ENCODE measurements around the gene SMG9. TPM values are rescaled to one million over a fixed set of nuclear protein-coding genes. Genes with fewer than 3 reads are reported as not detected.

Gene SMG9
- total RNA-seq, 1 donor from 2014 or later, result 44.7 TPM

DNA sequence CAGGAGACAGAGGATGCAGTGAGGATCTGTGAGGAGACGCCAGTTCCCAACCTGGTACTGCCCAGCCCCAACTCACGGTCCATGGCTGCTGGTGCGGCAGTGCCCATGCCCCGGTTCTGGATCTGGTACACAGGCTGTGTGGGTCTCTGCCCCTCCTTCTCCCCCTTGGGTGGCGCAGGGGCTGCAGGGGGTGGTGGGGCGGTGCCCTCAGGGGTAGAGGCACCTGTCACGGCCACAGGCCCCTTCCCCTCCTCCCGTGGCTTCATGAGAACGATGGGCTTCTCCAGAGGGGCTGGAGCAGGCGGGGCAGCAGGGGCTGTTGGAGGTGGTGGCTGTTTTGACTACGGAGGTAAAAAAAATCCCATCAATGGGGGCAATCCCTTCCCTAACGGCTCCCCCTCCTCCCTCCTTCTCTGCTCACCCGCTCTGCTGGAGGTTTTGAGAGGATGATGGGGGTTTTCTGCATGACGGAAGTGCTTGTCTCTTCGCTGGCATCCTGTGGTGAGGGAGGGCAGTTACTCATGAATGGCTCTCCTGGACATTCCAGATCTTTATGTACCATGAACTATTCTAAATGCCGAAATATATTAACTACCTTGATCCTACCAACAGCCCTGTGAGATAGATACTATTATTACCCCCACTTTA, 7.1 kb downstream of the SMG9 start:
- DNase-seq, result no peak
- no peak for ATAC-seq
- Histone ChIP-seq H3K36me3 (peaks cover 77% of the 10 kb centered on the region), H3K9me3 (no peaks in the 10 kb centered on the region), H3K4me1 (peaks cover 10% of the 10 kb centered on the region), H3K27me3 (no peaks in the 10 kb centered on the region), H3K4me3 (no peak overlapping the region), H3K27ac (no peak overlapping the region)
- TF ChIP-seq, protein P1, sequence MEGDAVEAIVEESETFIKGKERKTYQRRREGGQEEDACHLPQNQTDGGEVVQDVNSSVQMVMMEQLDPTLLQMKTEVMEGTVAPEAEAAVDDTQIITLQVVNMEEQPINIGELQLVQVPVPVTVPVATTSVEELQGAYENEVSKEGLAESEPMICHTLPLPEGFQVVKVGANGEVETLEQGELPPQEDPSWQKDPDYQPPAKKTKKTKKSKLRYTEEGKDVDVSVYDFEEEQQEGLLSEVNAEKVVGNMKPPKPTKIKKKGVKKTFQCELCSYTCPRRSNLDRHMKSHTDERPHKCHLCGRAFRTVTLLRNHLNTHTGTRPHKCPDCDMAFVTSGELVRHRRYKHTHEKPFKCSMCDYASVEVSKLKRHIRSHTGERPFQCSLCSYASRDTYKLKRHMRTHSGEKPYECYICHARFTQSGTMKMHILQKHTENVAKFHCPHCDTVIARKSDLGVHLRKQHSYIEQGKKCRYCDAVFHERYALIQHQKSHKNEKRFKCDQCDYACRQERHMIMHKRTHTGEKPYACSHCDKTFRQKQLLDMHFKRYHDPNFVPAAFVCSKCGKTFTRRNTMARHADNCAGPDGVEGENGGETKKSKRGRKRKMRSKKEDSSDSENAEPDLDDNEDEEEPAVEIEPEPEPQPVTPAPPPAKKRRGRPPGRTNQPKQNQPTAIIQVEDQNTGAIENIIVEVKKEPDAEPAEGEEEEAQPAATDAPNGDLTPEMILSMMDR (IDR thresholded peaks at IDR 0.05), result no peak
- intact Hi-C loops (cut with DNase I), result no loop called here

DNA sequence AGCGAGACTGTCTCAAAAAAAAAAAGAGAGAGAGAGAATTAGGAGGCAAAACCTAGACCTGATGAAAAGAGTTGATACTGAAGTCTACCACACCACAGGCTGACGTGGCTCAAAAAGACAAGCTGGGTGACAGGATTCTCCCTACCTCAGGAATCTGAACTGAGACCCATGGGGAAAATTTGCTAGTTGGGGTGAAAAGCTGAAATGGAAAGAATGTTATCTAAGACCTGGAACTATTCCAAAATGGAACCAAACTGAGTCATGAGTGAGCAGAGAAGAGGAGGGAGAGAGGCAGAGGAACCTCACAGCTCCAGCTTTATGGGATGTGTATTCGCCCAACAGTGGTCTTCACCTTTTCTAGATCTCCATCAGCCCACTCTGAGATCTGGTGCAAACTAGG, 11.7 kb downstream of the SMG9 start:
- TF ChIP-seq, protein P1 (IDR thresholded peaks at IDR 0.05), result no peak
- no peak overlapping the region for H3K4me3 ChIP-seq
- no peak for DNase-seq
- no peaks in the 10 kb centered on the region for H3K27me3 ChIP-seq
- H3K9me3 ChIP-seq, result no peaks in the 10 kb centered on the region
- ATAC-seq, result no peak
- H3K27ac ChIP-seq, result no peak overlapping the region
- intact Hi-C loops (cut with DNase I), result no loop called here
- H3K36me3 ChIP-seq, result peaks cover 89% of the 10 kb centered on the region
- H3K4me1 ChIP-seq, result peaks cover 9% of the 10 kb centered on the region

DNA sequence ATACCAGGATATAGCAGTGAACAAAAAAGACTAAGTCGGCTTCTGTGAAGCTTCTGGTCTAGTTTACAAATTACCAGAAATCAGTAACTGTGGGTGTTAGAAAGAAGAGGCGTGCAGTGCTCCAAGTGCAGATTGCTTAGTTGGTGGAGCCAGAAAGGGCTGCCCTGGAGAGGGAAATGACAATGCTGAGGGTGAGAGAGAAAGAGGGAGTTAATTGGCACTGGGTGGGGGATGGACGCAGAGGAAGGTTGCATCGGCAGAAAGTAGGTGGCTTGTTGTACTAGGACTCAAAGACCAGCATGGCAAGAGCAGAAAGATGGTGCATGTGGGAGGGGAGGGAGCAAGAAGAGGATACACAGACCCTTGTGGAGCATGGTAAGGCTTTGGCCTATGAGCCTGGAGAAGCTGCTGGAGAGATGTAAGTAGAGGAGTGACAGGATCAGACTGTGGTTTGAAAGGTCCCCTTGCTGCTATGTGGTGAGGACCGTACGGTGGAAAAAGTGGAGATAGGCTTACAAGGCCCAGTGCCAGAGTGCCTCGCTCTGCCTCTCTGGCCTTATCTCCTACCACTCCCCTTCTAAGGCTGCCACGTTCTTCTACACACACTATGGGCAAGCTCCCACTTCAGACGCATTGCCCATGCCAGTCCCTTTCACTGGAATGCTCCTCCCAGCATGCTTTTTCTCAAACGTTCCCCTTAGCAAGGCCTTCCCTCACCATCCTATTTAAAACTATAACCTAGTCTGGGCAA, 13.5 kb downstream of the SMG9 start:
- no peak for ATAC-seq
- intact Hi-C loops (cut with DNase I), result no loop called here
- H3K36me3 ChIP-seq, result peaks cover 89% of the 10 kb centered on the region

DNA sequence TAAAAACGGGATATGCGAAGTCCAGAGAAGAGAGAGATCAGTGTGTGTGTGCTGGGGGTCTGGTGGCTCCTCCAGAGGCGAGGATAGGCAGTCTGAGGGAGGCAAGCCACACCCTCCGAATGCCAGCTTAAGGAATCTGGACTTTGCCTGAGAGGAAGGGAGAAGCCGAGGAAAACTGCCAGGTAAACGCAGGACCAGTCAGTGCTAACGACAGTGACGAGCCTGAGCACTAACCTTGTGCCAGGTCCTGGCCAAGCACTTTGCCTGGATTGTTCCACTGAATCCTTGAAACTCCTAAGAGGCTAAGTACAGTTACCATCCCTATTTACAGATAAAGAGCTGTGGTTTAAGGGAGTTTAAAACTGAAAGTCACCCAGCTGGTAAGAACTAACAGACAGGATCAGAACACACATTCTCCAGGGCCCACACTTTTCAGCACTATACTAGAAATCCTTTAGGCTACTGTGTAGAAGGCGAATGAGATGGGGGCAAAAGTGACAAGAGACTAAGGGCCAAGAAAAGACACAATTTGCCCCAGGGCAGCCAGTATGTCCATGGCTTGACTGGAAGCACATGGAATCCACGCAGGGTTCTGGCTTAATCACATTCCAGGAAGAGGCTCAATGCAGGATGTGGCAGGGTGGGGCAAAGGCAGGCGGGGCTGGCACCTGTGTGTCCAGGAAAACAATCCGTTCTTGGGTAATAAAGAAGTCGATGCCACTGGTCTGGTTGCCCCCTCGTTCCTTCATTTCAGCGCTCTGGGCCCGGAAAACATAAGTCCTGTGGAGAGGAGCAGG, 15.1 kb downstream of the SMG9 start:
- peak overlapping the region; percentile 58 for H3K27ac ChIP-seq

More for the DNA sequence above, 13.5 kb downstream of the SMG9 start:
- Histone ChIP-seq H3K4me1 (peaks cover 9% of the 10 kb centered on the region), H3K27ac (no peak overlapping the region), H3K4me3 (no peak overlapping the region), H3K9me3 (no peaks in the 10 kb centered on the region), H3K27me3 (no peaks in the 10 kb centered on the region)
- DNase-seq, result no peak
- TF ChIP-seq, protein P1 (IDR thresholded peaks at IDR 0.05), result no peak

DNA sequence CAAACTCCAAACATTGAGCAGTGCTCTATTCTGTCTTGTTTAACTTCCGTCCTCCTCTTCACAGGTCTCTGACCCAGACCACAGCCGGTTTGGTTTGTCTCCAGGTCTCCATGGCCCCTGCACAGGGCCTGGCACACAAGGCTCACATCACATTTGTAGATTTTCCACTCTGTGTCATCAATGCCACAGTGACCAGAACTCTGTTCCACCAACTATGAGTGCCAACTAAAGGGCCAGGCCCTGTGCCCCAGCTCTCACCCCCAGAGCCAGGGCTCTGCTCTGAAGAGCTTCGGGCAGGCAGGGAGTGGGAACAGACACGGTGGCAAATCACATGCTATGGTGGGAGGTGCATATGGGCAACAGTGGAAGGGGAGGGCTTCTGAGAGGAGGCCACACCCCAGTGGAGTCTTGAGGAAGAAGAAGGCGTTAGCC, 16.0 kb downstream of the SMG9 start:
- peak; percentile 90 for ATAC-seq
- peaks cover 81% of the 10 kb centered on the region for H3K36me3 ChIP-seq
- no peaks in the 10 kb centered on the region for H3K27me3 ChIP-seq
- no peak overlapping the region for H3K4me3 ChIP-seq
- no peaks in the 10 kb centered on the region for H3K9me3 ChIP-seq
- peak overlapping the region; percentile 58 for H3K27ac ChIP-seq
- DNase-seq, result no peak
- TF ChIP-seq, protein P1 (IDR thresholded peaks at IDR 0.05), result no peak
- intact Hi-C loops (cut with DNase I), result no loop called here
- peaks cover 3% of the 10 kb centered on the region for H3K4me1 ChIP-seq

More for the DNA sequence above, 15.1 kb downstream of the SMG9 start:
- Histone ChIP-seq H3K36me3 (peaks cover 82% of the 10 kb centered on the region), H3K4me1 (peaks cover 7% of the 10 kb centered on the region), H3K27me3 (no peaks in the 10 kb centered on the region), H3K4me3 (no peak overlapping the region), H3K9me3 (no peaks in the 10 kb centered on the region)
- DNase-seq, result no peak
- TF ChIP-seq, protein P1 (IDR thresholded peaks at IDR 0.05), result no peak
- intact Hi-C loops (cut with DNase I), result no loop called here
- ATAC-seq, result peak; percentile 50

All from upper lobe of right lung (tissue), 1 donor.